ENCODE results near the gene ARGFX. TPM values are rescaled to one million over a fixed set of nuclear protein-coding genes. Genes with fewer than 3 reads are reported as not detected.

The ARGFX gene
- total and polyA plus RNA-seq, 3 experiments from 2014 or later = not detected

DNA sequence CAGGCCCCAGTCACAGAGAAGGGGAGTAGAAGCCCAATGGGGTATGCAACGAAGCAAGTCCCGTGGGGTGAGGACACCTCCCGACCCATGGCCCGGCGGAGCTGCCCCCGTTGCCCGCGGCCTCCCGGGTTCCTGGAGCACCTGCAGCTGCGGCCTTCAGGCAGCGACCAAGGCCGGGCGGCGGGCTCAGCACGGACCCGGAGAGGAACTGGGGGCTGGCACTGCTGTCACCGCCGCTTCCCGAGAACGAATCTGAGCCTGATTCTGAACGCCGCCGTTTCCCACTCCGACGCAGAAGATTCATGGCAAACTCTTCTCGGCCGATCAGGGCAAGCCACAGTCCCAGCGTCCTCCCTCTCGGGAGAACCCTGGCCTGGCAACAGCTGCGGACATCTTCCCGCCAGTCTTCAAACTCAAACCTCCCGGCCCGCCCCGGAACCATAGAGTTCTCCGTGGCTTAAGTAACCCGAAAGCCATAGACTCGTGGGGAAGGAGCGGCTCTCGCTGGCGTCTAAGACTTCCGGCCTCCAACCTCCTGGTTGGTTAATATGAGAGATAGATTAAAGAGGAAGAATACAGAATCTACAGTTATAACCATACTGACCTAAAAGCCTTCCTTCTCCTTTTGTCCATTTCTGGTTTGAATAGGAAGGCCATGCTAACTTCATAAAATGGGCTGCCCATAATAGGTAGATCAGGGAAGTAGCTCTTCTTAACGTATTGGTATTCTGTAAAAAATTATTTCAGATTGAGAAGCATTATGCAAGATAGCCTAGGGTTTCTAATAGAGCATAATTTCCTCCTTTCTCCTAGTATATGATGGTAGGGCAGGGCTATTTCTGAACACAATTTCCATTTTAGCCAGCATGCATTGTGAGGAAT lies 21.9 kb upstream of the ARGFX start, which contains the start of gene POLQ:
Gene POLQ, minus strand, starts transcription at position 415 of the 882 bp plus-strand sequence. Its CDS starts 111 bp downstream, at position 304.
- Histone ChIP-seq H3K27ac (ENCODE audit: low read depth, low read length) (peak within 1 kb of the TSS; percentile 69), H3K27me3 (ENCODE audit: insufficient read depth, low read length, poor library complexity, severe bottlenecking) (no peaks in the 10 kb centered on the region), H3K36me3 (ENCODE audit: insufficient read depth, low read length) (no peaks in the 10 kb centered on the region), H3K4me3 (ENCODE audit: low read length) (peak within 1 kb of the TSS; percentile 78), H3K9me3 (ENCODE audit: low read length) (no peaks in the 10 kb centered on the region), H3K4me1 (ENCODE audit: insufficient read depth, low read length) (no peaks in the 10 kb centered on the region)
- Mint-ChIP-seq H3K4me1 (peaks cover 14 to 18% (median 15%) of the 10 kb centered on the region in 3 donors), H3K27me3 (no peaks in the 10 kb centered on the region), H3K9me3 (no peaks in the 10 kb centered on the region), H3K4me3 (peak within 1 kb of the TSS; percentile 83 to 95 (median 90)), H3K27ac (peak within 1 kb of the TSS; percentile 80 to 92 (median 90)), H3K36me3 (peaks cover 0 to 4% (median 0%) of the 10 kb centered on the region in 3 donors)
- peak; percentile 74 to 91 (median 83) for DNase-seq
- ChIA-PET CTCF (interaction anchor here (0.7 to 2.0 kb wide), 7 partner anchors 28 to 1999 kb away, joined by 3 to 14 read pairs (median 4); partner anchors contain the start of genes FAM162A, HCLS1, MIX23 and SEMA5B), POLR2A (interaction anchor here (0.6 to 1.6 kb wide), 4 partner anchors 12 to 1656 kb away, joined by 3 to 6 read pairs (median 4); partner anchors contain the start of genes FAM162A and SEC22A)

DNA sequence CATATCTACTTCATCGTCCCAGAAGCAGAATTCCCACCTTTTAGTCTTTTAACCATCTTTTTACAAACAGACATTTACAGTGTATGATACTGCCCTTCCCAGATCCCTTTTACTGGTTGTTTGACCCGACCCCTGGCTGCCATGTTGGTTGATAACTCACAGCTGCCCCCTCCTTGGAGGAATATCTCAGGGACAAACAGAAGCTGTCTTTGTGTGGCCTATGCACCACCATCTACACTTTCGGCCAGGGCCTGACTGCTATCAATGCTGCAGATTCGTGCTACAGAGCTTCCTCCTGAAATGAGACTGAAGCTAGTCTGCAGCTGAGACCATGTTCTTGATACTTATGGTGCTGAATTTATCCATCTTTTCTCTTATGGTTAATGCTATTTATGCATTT lies 15.4 kb upstream of the ARGFX start:
- no peak overlapping the region for H3K27ac Mint-ChIP-seq
- CTCF ChIA-PET = no interaction called here

DNA sequence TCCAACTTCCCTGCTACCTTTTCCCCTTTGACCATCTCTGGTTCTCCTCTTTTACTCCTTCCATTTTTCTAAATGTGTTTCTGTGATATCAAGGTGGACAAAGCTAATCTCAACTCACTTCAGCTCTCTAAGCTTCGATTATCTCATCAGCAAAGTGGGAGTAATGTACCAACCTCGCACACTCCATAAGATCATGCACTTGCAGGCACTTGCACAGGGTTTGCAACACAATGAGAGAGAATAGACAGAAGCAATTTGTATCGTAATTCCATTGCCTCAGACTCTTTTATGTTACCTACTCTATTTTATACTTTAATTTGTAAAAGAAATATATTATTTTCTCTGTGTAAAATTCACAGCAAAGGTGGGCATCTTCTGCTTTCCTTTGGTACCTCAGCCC lies 15.0 kb upstream of the ARGFX start:
- Mint-ChIP-seq H3K27ac (no peak overlapping the region), H3K4me3 (peak overlapping the region in 1 of 7 donors; percentile 10), H3K36me3 (no peaks in the 10 kb centered on the region), H3K9me3 (no peaks in the 10 kb centered on the region), H3K4me1 (no peaks in the 10 kb centered on the region), H3K27me3 (peaks cover 0 to 14% of the 10 kb centered on the region in 2 donors)
- Histone ChIP-seq H3K36me3 (ENCODE audit: insufficient read depth, low read length) (no peaks in the 10 kb centered on the region), H3K27ac (ENCODE audit: low read depth, low read length) (no peak overlapping the region), H3K27me3 (ENCODE audit: insufficient read depth, low read length, poor library complexity, severe bottlenecking) (no peaks in the 10 kb centered on the region), H3K4me3 (ENCODE audit: low read length) (no peak overlapping the region), H3K9me3 (ENCODE audit: low read length) (no peaks in the 10 kb centered on the region), H3K4me1 (ENCODE audit: insufficient read depth, low read length) (no peaks in the 10 kb centered on the region)
- POLR2A ChIA-PET = no interaction called here
- DNase-seq = no peak
- CTCF ChIA-PET = no interaction called here

More for the DNA sequence above, 15.4 kb upstream of the ARGFX start:
- no peak for DNase-seq
- Histone ChIP-seq H3K4me1 (ENCODE audit: insufficient read depth, low read length) (no peaks in the 10 kb centered on the region), H3K27ac (ENCODE audit: low read depth, low read length) (no peak overlapping the region), H3K27me3 (ENCODE audit: insufficient read depth, low read length, poor library complexity, severe bottlenecking) (no peaks in the 10 kb centered on the region), H3K4me3 (ENCODE audit: low read length) (no peak overlapping the region), H3K9me3 (ENCODE audit: low read length) (no peaks in the 10 kb centered on the region), H3K36me3 (ENCODE audit: insufficient read depth, low read length) (no peaks in the 10 kb centered on the region)
- no peaks in the 10 kb centered on the region for H3K36me3 Mint-ChIP-seq
- no peaks in the 10 kb centered on the region for H3K4me1 Mint-ChIP-seq
- POLR2A ChIA-PET = no interaction called here
- H3K9me3 Mint-ChIP-seq = no peaks in the 10 kb centered on the region
- H3K27me3 Mint-ChIP-seq = peaks cover 0 to 12% of the 10 kb centered on the region in 2 donors
- H3K4me3 Mint-ChIP-seq = no peak overlapping the region

DNA sequence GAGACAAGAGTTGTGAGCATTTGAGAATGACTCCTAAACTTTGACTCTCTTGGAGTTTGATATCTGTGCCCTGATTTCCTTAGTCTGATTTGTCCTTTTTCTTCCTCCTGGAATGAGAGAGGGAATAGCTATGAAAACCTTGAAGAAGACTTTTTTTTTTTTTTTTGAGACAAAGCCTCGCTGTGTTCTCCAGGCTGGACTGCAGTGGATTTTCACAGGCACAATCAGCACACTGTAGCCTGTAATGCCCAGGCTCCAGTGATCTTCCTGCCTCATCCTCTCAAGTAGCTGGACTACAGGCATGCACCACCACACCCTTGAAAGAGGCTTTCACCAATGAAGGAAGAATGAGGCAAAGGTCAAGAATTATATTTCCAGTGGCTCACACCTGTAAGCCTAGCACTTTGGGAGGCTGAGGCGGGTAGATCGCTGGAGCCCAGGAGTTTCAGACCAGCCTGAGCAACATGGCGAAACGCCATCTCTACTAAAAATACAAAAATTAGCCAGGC lies 10.3 kb upstream of the ARGFX start:
- no peaks in the 10 kb centered on the region for H3K27me3 ChIP-seq (ENCODE audit: insufficient read depth, low read length, poor library complexity, severe bottlenecking)
- CTCF ChIA-PET = no interaction called here
- H3K27ac ChIP-seq (ENCODE audit: low read depth, low read length) = no peak overlapping the region
- H3K36me3 ChIP-seq (ENCODE audit: insufficient read depth, low read length) = no peaks in the 10 kb centered on the region
- Mint-ChIP-seq H3K9me3 (no peaks in the 10 kb centered on the region), H3K36me3 (no peaks in the 10 kb centered on the region), H3K27me3 (peaks cover 9 to 23% of the 10 kb centered on the region in 2 donors), H3K4me3 (no peak overlapping the region), H3K27ac (no peak overlapping the region), H3K4me1 (no peaks in the 10 kb centered on the region)
- no peak for DNase-seq
- no peaks in the 10 kb centered on the region for H3K9me3 ChIP-seq (ENCODE audit: low read length)
- H3K4me1 ChIP-seq (ENCODE audit: insufficient read depth, low read length) = no peaks in the 10 kb centered on the region
- H3K4me3 ChIP-seq (ENCODE audit: low read length) = no peak overlapping the region
- POLR2A ChIA-PET = interaction anchor here (0.7 kb wide), 2 partner anchors 11 to 1643 kb away, joined by 3 to 5 read pairs; no protein-coding TSS in a partner anchor

DNA sequence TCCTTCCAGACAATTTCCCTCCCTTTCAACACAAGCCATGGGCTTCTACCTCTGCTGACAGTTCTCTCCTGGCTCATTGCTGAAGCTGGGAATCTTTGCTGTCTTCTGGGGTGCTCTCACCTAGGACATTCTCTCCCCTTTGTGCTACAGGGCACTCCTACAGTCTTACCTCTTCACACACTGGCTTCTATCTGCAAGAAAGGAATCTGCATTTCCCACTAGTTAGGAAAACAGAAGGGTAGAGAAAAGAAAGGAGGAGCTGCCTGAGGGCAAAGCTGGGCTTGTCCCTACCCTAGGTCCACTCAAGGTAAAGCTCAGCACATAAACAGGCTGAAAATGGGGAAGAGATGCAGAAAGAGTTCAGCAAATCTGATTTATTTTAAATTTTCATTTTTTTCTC lies 5.6 kb upstream of the ARGFX start:
- H3K36me3 Mint-ChIP-seq = no peaks in the 10 kb centered on the region
- no peak overlapping the region for H3K4me3 ChIP-seq (ENCODE audit: low read length)
- peaks cover 11 to 20% of the 10 kb centered on the region in 2 donors for H3K27me3 Mint-ChIP-seq
- no peaks in the 10 kb centered on the region for H3K4me1 Mint-ChIP-seq
- no peak for DNase-seq
- no peaks in the 10 kb centered on the region for H3K36me3 ChIP-seq (ENCODE audit: insufficient read depth, low read length)
- peak overlapping the region in 1 of 8 donors; percentile 17 for H3K27ac Mint-ChIP-seq
- H3K27ac ChIP-seq (ENCODE audit: low read depth, low read length) = no peak overlapping the region
- no peaks in the 10 kb centered on the region for H3K4me1 ChIP-seq (ENCODE audit: insufficient read depth, low read length)
- H3K9me3 ChIP-seq (ENCODE audit: low read length) = no peaks in the 10 kb centered on the region
- H3K9me3 Mint-ChIP-seq = no peaks in the 10 kb centered on the region
- POLR2A ChIA-PET = no interaction called here
- CTCF ChIA-PET = no interaction called here
- no peaks in the 10 kb centered on the region for H3K27me3 ChIP-seq (ENCODE audit: insufficient read depth, low read length, poor library complexity, severe bottlenecking)
- H3K4me3 Mint-ChIP-seq = no peak overlapping the region

DNA sequence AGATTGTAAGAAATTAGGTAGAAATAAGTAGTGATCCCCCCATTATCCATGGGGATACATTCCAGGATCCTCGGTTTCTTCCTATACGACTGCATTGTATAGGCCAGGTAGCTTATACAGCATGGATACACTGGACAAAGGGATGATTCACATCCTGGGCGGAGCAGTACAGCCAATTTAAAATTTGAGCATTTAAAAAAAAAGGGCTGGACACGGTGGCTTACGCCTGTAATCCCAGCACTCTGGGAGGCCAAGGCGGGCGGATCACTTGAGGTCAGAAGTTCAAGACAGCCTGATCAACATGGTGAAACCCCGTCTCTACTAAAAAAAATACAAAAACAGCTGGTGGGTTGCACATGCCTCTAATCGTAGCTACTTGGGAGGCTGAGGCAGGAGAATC lies 976 bp upstream of the ARGFX start:
- no peak overlapping the region for H3K27ac Mint-ChIP-seq
- no peaks in the 10 kb centered on the region for H3K27me3 ChIP-seq (ENCODE audit: insufficient read depth, low read length, poor library complexity, severe bottlenecking)
- H3K4me3 ChIP-seq (ENCODE audit: low read length) = no peak overlapping the region
- H3K4me3 Mint-ChIP-seq = no peak overlapping the region
- DNase-seq = no peak
- no peaks in the 10 kb centered on the region for H3K36me3 Mint-ChIP-seq
- H3K9me3 Mint-ChIP-seq = no peaks in the 10 kb centered on the region
- peaks cover 4 to 5% of the 10 kb centered on the region in 2 donors for H3K27me3 Mint-ChIP-seq
- H3K36me3 ChIP-seq (ENCODE audit: insufficient read depth, low read length) = no peaks in the 10 kb centered on the region
- no peaks in the 10 kb centered on the region for H3K9me3 ChIP-seq (ENCODE audit: low read length)
- no peak overlapping the region for H3K27ac ChIP-seq (ENCODE audit: low read depth, low read length)
- H3K4me1 ChIP-seq (ENCODE audit: insufficient read depth, low read length) = no peaks in the 10 kb centered on the region
- CTCF ChIA-PET = no interaction called here
- no peaks in the 10 kb centered on the region for H3K4me1 Mint-ChIP-seq
- POLR2A ChIA-PET = no interaction called here

DNA sequence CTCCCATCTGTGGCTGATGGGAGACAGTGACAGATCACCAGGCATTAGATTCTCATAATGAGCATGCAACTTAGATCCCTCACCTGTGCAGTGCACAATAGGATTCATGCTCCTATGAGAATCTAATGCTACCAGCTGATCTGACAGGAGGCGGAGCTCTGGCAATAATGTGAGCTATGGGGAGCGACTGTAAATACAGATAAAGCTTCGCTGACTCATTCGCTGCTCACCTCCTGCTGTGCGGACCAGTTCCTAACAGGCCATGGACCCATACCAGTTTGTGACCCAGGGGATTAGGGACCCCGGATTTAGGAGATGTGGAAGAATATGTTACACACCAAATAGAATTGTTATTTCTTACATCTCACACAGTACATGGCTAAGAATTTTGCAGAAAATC lies 6.7 kb downstream of the ARGFX start:
- H3K36me3 ChIP-seq (ENCODE audit: insufficient read depth, low read length) = no peaks in the 10 kb centered on the region
- H3K27ac Mint-ChIP-seq = no peak overlapping the region
- no peaks in the 10 kb centered on the region for H3K36me3 Mint-ChIP-seq
- no peaks in the 10 kb centered on the region for H3K4me1 Mint-ChIP-seq
- no peak overlapping the region for H3K4me3 ChIP-seq (ENCODE audit: low read length)
- no peak overlapping the region for H3K27ac ChIP-seq (ENCODE audit: low read depth, low read length)
- no peak overlapping the region for H3K4me3 Mint-ChIP-seq
- POLR2A ChIA-PET = no interaction called here
- no peaks in the 10 kb centered on the region for H3K9me3 ChIP-seq (ENCODE audit: low read length)
- CTCF ChIA-PET = interaction anchor here (1.4 kb wide), 1 partner anchor 28 kb away, joined by 3 read pairs; no protein-coding TSS in a partner anchor
- no peaks in the 10 kb centered on the region for H3K9me3 Mint-ChIP-seq
- H3K4me1 ChIP-seq (ENCODE audit: insufficient read depth, low read length) = no peaks in the 10 kb centered on the region
- peaks cover under 1 to 3% of the 10 kb centered on the region in 2 donors for H3K27me3 Mint-ChIP-seq
- DNase-seq = no peak
- no peaks in the 10 kb centered on the region for H3K27me3 ChIP-seq (ENCODE audit: insufficient read depth, low read length, poor library complexity, severe bottlenecking)

DNA sequence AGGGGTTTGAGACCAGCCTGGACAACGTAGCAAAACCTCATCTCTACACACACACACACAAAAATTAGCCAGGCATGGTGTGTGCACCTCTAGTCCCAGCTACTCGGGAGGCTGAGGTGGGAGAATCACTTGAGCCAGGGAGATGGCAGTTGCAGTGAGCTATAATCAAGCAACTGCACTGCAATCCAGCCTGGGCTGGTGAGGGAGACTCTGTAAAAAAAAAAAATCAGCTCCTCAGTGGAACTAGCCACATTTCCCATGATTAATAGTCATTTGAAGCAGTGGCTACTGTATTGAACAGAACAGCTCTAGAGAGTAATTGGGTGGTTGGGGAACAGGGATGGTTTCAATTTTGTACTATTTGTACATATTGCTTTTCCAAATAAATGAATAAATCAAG lies 13.9 kb downstream of the ARGFX start:
- no peak for DNase-seq
- no peak overlapping the region for H3K4me3 ChIP-seq (ENCODE audit: low read length)
- no peaks in the 10 kb centered on the region for H3K27me3 ChIP-seq (ENCODE audit: insufficient read depth, low read length, poor library complexity, severe bottlenecking)
- Mint-ChIP-seq H3K4me1 (no peaks in the 10 kb centered on the region), H3K27me3 (peaks cover 20 to 33% of the 10 kb centered on the region in 2 donors), H3K36me3 (no peaks in the 10 kb centered on the region), H3K9me3 (no peaks in the 10 kb centered on the region), H3K27ac (no peak overlapping the region), H3K4me3 (no peak overlapping the region)
- POLR2A ChIA-PET = no interaction called here
- CTCF ChIA-PET = no interaction called here
- no peak overlapping the region for H3K27ac ChIP-seq (ENCODE audit: low read depth, low read length)
- H3K9me3 ChIP-seq (ENCODE audit: low read length) = no peaks in the 10 kb centered on the region
- no peaks in the 10 kb centered on the region for H3K4me1 ChIP-seq (ENCODE audit: insufficient read depth, low read length)
- no peaks in the 10 kb centered on the region for H3K36me3 ChIP-seq (ENCODE audit: insufficient read depth, low read length)
